H9 (cell line): ENCODE data around the gene NEMP2. TPM values are rescaled to one million over a fixed set of nuclear protein-coding genes. Genes with fewer than 3 reads are reported as not detected.

Experiments used
- DNase-seq: peaks from one replicate; pipeline ENCODE4 v3.0.0-alpha.2; 2017
- H2AFZ ChIP-seq: one replicate; pipeline ENCODE4 v1.6.1; 2013; ENCODE audit warnings: mild to moderate bottlenecking, low read length, control low read depth, moderate library complexity
- H2AK5ac ChIP-seq: 2 replicates; pipeline ENCODE4 v1.6.1; 2013; ENCODE audit warnings: low read length, control low read depth, mixed read lengths; ENCODE audit not compliant: insufficient read length
- H2BK120ac ChIP-seq: one replicate; pipeline ENCODE4 v1.6.1; 2013; ENCODE audit warnings: low read depth, mild to moderate bottlenecking, low read length, control low read depth, inconsistent platforms; ENCODE audit not compliant: poor library complexity, severe bottlenecking
- H2BK12ac ChIP-seq: 2 replicates; pipeline ENCODE4 v1.6.1; 2013; ENCODE audit warnings: low read length, control low read depth, mixed read lengths, low read depth; ENCODE audit not compliant: insufficient read length
- H2BK15ac ChIP-seq: 2 replicates; pipeline ENCODE4 v1.6.1; 2013; ENCODE audit warnings: low read depth, low read length, control low read depth
- H2BK20ac ChIP-seq: one replicate; pipeline ENCODE4 v1.6.1; 2013; ENCODE audit warnings: low read depth, mild to moderate bottlenecking, low read length, control low read depth, inconsistent platforms; ENCODE audit not compliant: poor library complexity, severe bottlenecking
- H2BK5ac ChIP-seq: 2 replicates; pipeline ENCODE4 v1.6.1; 2013; ENCODE audit warnings: low read length, control low read depth, mixed read lengths; ENCODE audit not compliant: insufficient read length
- H3K14ac ChIP-seq: 2 replicates; pipeline ENCODE4 v1.6.1; 2013; ENCODE audit warnings: low read length, control low read depth; ENCODE audit not compliant: insufficient read depth
- H3K18ac ChIP-seq: 2 replicates; pipeline ENCODE4 v1.6.1; 2013; ENCODE audit warnings: low read depth, mild to moderate bottlenecking, mixed read lengths, low read length, control low read depth; ENCODE audit not compliant: insufficient read length
- H3K23ac ChIP-seq: 2 replicates; pipeline ENCODE4 v1.6.1; 2013; ENCODE audit warnings: low read length, control low read depth, mixed read lengths, low read depth; ENCODE audit not compliant: insufficient read length
- H3K23me2 ChIP-seq: 2 replicates; pipeline ENCODE4 v1.6.1; 2013; ENCODE audit warnings: low read depth, mild to moderate bottlenecking, mixed read lengths, low read length, control low read depth; ENCODE audit not compliant: insufficient read length, poor library complexity, severe bottlenecking
- H3K27ac ChIP-seq: 2 replicates; pipeline ENCODE4 v1.5.1; 2013; ENCODE audit warnings: low read length, control low read depth, mixed read lengths, low read depth; ENCODE audit not compliant: insufficient read length
- H3K27me3 ChIP-seq: 2 replicates; pipeline ENCODE4 v1.6.1; 2013; ENCODE audit warnings: low read length, control low read depth, inconsistent platforms; ENCODE audit not compliant: insufficient read depth
- H3K4ac ChIP-seq: 2 replicates; pipeline ENCODE4 v1.6.1; 2013; ENCODE audit warnings: low read depth, mild to moderate bottlenecking, control low read depth, inconsistent platforms, low read length, moderate library complexity
- H3K4me1 ChIP-seq: 2 replicates; pipeline ENCODE4 v1.6.1; 2013; ENCODE audit warnings: low read length, control low read depth, inconsistent platforms; ENCODE audit not compliant: insufficient read depth
- H3K4me2 ChIP-seq: 2 replicates; pipeline ENCODE4 v1.6.1; 2013; ENCODE audit warnings: low read length, control low read depth, mixed read lengths; ENCODE audit not compliant: insufficient read length, insufficient read depth
- H3K56ac ChIP-seq: 2 replicates; pipeline ENCODE4 v1.6.1; 2013; ENCODE audit warnings: low read depth, mild to moderate bottlenecking, mixed read lengths, low read length, control low read depth; ENCODE audit not compliant: insufficient read length
- H3K79me1 ChIP-seq: 2 replicates; pipeline ENCODE4 v1.6.1; 2013; ENCODE audit warnings: low read depth, mild to moderate bottlenecking, moderate library complexity, low read length, control low read depth, inconsistent platforms; ENCODE audit not compliant: insufficient read depth, poor library complexity, severe bottlenecking
- H3K79me2 ChIP-seq: 2 replicates; pipeline ENCODE4 v1.6.1; 2013; ENCODE audit warnings: low read length, control low read depth, inconsistent platforms; ENCODE audit not compliant: insufficient read depth
- H3K9ac ChIP-seq: 2 replicates; pipeline ENCODE4 v1.6.1; 2013; ENCODE audit warnings: low read length, control low read depth, mixed read lengths; ENCODE audit not compliant: insufficient read length; ENCODE audit errors: extremely low read depth
- H3K9me3 ChIP-seq: one replicate; pipeline ENCODE4 v1.6.1; 2013; ENCODE audit warnings: low read depth, low read length, inconsistent platforms; ENCODE audit not compliant: control insufficient read depth
- H3T11ph ChIP-seq: one replicate; pipeline ENCODE4 v1.6.1; 2013; ENCODE audit warnings: mild to moderate bottlenecking, low read length, control low read depth, inconsistent platforms
- H4K20me1 ChIP-seq: one replicate; pipeline ENCODE4 v1.6.1; 2013; ENCODE audit not compliant: control insufficient read depth, insufficient read length, insufficient read depth
- H4K5ac ChIP-seq: 2 replicates; pipeline ENCODE4 v1.6.1; 2013; ENCODE audit warnings: low read depth, mild to moderate bottlenecking, mixed read lengths, low read length, control low read depth; ENCODE audit not compliant: insufficient read length
- H4K8ac ChIP-seq: replicated peaks from 2 replicates; pipeline ENCODE4 v1.6.1; 2013; ENCODE audit warnings: low read length, control low read depth, mixed read lengths, low read depth; ENCODE audit not compliant: insufficient read length
- H4K91ac ChIP-seq: 2 replicates; pipeline ENCODE4 v1.6.1; 2013; ENCODE audit warnings: low read depth, mild to moderate bottlenecking, moderate library complexity, mixed read lengths, low read length, control low read depth; ENCODE audit not compliant: insufficient read length
- H3K27ac Mint-ChIP-seq, 3 experiments: 2 replicates in 2 of 3; 3 replicates in 1 of 3; pipeline ENCODE4 v1.8.0; 2020 to 2021; ENCODE audit warnings: mixed read lengths in 3 of 3, mild to moderate bottlenecking in 1 of 3, moderate library complexity in 1 of 3
- H3K27me3 Mint-ChIP-seq: 2 replicates; pipeline ENCODE4 v1.8.0; 2021; ENCODE audit warnings: low read depth, mild to moderate bottlenecking, moderate library complexity, mixed read lengths
- H3K36me3 Mint-ChIP-seq, 3 experiments: 2 replicates in 2 of 3; 3 replicates in 1 of 3; pipeline ENCODE4 v1.8.0; 2020 to 2021; ENCODE audit warnings: low read depth in 3 of 3, mixed read lengths in 3 of 3; ENCODE audit not compliant: insufficient read depth in 1 of 3
- H3K4me1 Mint-ChIP-seq, 2 experiments: 2 replicates each; pipeline ENCODE4 v1.8.0; 2020; ENCODE audit warnings: mixed read lengths in 2 of 2
- H3K4me3 Mint-ChIP-seq, 2 experiments: 2 replicates in 1 of 2; 3 replicates in 1 of 2; pipeline ENCODE4 v1.8.0; 2020 to 2021; ENCODE audit warnings: mild to moderate bottlenecking in 2 of 2, mixed read lengths in 2 of 2, moderate library complexity in 1 of 2
- H3K9me3 Mint-ChIP-seq, 2 experiments: 2 replicates in 1 of 2; 3 replicates in 1 of 2; pipeline ENCODE4 v1.8.0; 2020; ENCODE audit warnings: mild to moderate bottlenecking in 2 of 2, mixed read lengths in 2 of 2, moderate library complexity in 1 of 2
- CTCF ChIP-seq: fragments of 200-600 bp; sonication (generic); conservative IDR thresholded peaks from 3 replicates; pipeline ENCODE4 v1.8.0; 2021; ENCODE audit warnings: antibody characterized with exemption, mild to moderate bottlenecking
- total RNA-seq: library from RNA; stranded (reverse); gene quantifications from 2 replicates; pipeline ENCODE4 v1.2.1, GENCODE V29; 2021

The NEMP2 gene
- total RNA-seq, 1 experiment from 2014 or later: 5.3 TPM

DNA sequence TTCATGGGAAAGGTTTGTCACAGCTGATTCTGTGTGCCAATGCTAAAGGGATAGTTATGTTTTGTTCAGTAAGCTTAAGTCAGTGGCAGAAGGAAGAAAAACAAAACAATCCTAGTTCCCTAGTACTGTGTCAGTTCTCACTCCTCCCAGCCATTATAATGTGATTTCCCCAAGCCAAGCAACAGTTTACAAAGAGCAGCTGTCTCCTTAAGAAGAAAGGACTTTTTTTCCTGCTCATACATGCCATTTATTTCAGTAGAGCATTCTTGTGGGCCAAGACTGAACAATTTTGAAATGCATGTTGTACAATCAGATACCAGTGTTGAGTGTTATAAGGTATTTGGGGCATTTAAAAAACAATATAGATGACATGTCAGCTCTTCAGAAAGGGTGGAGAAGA, 52.1 kb downstream of the NEMP2 start:
- no peaks in the 10 kb centered on the region for H3K4me1 ChIP-seq
- no peak overlapping the region for H4K5ac ChIP-seq
- H2BK20ac ChIP-seq: no peak overlapping the region
- no peak overlapping the region for H3K18ac ChIP-seq
- H2AFZ ChIP-seq: no peak overlapping the region
- no peaks in the 10 kb centered on the region for H3K79me2 ChIP-seq
- no peaks in the 10 kb centered on the region for H4K20me1 ChIP-seq
- H2BK12ac ChIP-seq: no peak overlapping the region
- no peak overlapping the region for H2BK5ac ChIP-seq
- H2BK120ac ChIP-seq: no peak overlapping the region
- no peaks in the 10 kb centered on the region for H3K27me3 Mint-ChIP-seq
- H3K14ac ChIP-seq: no peak overlapping the region
- H3K9me3 ChIP-seq: no peaks in the 10 kb centered on the region
- H3K27ac ChIP-seq: no peak overlapping the region
- H3K4me2 ChIP-seq: no peak overlapping the region
- no peaks in the 10 kb centered on the region for H3K36me3 Mint-ChIP-seq
- no peaks in the 10 kb centered on the region for H3K23me2 ChIP-seq
- H3K79me1 ChIP-seq: no peaks in the 10 kb centered on the region
- TF ChIP-seq CTCF: no peak
- no peak for DNase-seq
- H2BK15ac ChIP-seq: no peak overlapping the region
- H3T11ph ChIP-seq: no peak overlapping the region
- no peak overlapping the region for H3K4ac ChIP-seq
- no peak overlapping the region for H3K23ac ChIP-seq
- no peak overlapping the region for H3K27ac Mint-ChIP-seq
- no peak overlapping the region for H3K9ac ChIP-seq
- no peaks in the 10 kb centered on the region for H3K27me3 ChIP-seq
- H3K4me3 Mint-ChIP-seq: no peak overlapping the region
- H3K56ac ChIP-seq: no peak overlapping the region
- no peaks in the 10 kb centered on the region for H3K9me3 Mint-ChIP-seq
- H3K4me1 Mint-ChIP-seq: peaks cover 0 to 3% of the 10 kb centered on the region in 2 experiments; a peak in 2 of 4 replicates
- no peak overlapping the region for H4K91ac ChIP-seq
- H4K8ac ChIP-seq: no peak overlapping the region
- H2AK5ac ChIP-seq: no peak overlapping the region
